OCI-M1 (cell line): Measurements from ENCODE around the gene CASZ1.

Experiments
- DNase-seq: peaks from one replicate; lab custom pipeline; 2025; lab: John Stamatoyannopoulos, UW

The CASZ1 gene

DNA sequence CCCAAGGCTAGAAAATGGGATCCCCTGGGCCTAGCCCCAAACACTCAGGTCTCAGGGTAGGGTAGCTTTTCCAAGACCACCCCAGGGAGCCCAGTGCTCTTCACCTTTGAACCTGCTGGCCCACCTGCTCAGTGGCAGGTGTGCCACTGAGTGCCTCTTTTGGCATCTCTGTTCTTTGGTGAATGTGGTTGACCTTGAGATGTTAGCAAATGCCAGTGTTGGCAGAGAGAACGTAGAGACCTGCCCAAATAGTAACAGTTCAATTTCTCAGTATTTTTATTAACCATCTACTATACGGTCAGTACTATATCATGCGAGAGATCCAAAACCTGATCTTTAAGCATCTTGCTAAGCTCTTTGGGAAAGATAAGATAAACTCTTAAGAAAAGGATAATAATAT is 193.5 kb downstream of the CASZ1 start:
- no peak for DNase-seq

DNA sequence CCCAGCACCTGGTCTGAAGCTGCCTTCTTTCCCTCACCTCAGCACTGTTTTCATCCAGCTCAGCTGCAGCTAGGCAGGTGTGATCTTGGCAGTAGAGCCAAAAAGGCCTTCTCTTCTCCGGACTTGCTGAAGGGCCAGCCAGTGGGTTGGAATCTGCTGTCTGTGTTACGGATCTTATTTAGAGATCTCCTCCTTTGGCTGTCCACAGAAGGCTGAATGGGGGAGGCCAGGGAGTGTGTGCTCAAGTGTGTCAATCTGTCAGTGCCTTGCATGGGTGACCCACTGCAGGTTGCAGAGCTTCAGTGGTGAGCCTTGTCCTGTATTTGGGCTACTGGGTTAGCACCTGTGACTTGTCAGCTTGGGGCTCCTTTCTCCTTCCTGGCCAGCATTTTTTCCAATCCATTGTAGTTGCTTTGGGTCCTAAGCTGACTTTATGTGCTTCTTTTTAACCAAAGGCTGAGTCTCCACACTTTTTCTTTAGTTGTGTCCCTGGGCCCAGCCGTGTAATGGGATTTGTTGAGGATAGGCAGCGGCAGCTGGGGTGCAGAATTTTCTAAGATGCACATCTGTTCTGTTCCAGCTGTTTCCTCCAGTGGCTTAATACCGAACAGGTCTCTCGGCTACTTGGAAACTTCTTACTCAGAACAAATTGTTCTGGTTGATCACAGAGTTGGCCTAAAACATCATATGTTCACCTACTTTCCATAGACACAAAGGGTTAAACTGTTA is 194.9 kb downstream of the CASZ1 start:
- DNase-seq = no peak

DNA sequence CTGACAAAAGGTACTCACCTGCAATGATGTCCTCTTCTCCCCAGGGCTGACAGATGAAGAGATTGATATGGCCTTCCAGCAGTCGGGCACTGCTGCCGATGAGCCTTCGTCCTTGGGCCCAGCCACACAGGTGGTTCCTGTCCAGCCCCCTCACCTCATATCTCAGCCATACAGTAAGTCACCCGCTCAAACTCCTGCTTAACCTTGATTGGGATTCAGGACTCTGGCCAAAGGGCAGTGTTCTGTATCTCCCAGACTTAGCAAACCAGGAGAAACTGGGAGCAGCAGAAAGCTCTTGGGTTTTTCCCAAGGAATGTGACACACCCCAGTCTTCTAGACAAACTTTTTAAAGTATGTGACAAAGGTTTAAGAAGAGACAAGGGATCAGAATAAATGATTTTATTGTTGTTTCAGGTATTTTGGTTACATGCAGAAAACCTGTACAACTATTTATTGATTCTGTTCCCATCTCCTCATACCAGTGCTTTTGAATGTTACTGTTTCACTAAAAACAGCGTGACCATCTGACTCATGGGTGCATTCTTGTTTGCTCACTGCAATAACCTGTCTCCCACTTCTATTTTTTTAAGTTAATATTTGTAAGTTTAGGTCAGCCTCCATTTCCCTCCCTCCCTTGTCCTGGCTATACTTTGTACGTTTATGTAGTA is 197.1 kb downstream of the CASZ1 start:
- DNase-seq = no peak

DNA sequence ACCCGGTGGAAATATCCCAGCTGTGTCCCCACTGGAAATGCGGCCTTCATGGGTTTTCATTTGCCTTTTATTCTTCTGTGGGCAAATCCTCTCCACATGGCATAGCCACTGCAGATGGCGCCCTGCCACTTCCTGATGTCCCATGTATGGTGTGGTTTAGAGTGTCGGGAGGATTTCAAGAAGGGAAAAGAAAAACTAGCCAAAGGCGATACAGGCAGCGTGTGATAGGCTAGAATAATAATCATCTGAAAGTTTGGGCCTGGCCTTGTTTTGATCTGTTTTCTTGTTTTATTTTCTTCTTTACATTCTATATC is 198.1 kb downstream of the CASZ1 start:
- DNase-seq = no peak

DNA sequence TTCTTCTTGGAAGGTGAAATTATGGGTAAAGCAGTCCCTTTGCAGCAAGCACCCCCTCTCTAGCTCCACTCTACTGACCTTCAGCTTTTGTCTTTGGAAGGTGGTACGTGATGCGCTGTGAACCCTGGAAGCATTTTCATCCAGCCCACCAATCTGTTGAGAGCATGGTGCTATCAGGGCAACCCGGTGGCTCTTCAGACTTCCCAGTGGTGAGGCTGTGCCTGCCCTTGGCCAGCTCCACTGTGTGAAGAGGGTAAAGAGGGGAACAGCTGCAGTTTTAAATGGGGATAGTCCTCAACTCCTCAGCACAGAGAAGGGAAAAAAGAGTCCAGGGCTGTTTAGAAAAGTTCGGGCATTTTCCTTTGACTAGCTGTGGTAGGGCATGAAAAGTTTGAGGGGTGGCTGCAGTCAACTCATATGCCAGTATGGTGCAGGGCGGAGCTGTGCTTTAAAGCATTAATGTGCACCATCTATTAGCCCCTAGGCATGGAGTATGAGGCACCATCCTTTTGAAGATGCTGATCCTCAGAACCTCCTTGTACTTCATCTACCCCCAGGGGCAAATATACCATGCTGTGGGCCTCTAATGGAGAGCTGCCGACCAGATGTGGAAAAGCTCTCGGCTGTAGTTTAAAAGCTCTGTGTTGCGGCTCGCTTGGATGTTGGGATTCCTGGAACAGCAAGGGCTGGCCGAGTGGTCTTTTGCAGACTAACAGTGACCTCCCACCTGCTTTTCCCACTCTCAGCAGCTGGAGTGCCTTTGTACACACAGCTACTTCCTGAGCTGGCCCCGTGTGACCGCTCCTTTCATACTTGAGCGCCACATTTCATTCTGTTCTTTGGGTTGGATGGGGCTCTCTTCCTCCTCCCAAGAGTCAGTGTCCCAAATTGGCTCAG is 198.7 kb downstream of the CASZ1 start:
- DNase-seq = no peak

DNA sequence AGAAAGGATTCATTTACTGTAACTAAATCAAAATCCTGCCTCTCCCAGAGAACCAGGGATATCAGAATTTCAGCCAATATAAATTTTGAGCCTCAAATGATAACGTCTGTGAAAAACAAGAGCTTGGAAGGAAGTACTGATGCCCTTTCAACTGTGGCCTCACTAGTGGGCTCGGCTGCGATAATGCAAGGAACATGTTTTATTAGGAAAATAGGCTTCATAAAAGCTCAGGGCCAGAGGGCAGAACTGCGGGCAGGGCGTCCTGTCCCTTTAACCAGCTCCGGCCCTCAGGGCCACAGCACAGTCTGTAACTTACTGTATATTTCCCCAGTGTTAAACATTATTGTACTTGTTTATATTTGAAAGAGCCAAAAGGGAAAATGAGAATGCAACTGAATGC is 199.7 kb downstream of the CASZ1 start:
- DNase-seq = no peak

DNA sequence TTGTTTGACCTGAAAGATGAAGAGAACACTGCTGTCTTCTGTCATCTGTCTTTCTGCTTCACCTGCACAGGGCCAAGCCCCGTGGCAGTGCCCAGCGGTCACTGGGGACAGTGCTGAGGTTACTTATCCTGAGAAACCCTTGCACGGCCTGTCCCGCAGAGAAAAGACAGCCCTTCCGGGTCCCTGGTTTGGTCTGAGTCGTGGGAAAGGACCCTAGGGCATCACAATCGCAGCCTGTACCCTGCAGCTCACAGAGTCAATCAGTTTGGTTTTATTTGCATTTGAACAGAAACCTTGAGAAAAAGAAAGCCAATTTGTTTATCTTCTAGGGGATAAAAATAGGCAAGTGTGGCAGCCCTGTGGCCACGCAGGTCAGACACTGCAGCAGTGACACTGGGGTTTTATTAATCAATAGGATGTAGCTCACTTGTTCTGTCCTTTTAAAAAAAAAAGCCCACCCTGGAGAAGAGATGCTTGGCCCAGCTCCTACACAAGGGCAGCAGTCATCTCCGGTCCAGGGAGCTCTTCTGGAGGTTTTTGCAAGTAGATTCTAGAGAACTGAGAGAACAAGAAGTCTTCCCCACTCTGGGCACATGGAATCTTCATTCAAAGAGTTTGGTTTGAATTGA is 201.7 kb downstream of the CASZ1 start:
- DNase-seq = no peak

DNA sequence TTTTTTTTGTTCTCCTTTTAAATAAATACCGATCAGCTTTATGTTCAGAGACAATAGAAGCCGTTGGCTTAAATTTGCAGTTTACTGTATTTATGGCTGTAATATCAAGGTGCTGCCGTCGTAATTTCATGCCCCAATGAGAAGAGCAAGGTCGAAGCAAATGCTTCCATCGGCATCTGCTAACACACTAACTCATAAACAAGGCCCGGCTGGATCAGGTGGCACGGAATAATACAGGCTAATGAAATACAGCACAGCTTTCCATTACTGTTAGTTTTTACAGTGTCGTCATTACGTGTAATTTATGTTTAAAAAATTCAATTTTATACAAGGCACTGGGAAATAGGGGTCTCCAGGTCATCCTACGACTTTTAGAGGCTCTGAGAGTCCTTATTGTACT is 202.7 kb downstream of the CASZ1 start:
- DNase-seq = no peak

DNA sequence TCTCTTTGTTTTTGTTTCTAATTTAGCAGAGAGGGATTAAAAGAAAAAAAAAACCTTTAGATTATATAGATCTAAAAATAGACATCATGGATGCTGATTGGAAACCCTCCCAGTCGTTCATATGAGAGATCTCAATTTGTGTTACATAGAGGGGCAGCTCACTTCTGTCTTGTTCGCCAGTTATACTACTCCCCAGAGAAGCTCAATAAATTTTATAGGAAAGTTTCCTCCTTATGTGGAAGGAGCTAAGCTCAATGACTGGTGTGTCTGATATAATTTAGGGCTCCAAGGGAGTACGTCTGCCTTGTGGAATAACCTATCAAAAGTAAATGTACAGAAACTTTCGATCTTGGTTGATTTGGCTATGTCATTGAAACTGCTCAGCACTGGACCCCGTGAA is 204.1 kb downstream of the CASZ1 start:
- no peak for DNase-seq

DNA sequence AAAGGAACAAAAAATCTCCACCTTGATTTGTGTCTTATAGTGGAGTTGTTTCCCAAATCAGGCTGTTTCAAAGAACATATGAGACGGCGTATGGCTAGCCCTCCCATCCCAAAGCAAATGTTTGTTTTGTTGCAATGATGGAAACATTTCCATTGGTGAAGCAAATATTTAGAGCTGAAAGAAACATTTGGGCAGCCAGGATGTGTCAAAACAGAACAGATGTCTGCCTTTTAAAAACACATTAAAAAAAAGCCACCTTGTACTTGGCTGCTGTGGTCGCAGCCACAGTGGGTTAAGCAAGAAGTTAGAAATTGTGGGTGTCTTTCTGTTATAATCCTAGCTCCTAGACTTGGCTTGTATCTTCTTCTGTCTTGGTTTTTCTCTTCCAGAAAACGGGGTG is 205.4 kb downstream of the CASZ1 start:
- DNase-seq = no peak

DNA sequence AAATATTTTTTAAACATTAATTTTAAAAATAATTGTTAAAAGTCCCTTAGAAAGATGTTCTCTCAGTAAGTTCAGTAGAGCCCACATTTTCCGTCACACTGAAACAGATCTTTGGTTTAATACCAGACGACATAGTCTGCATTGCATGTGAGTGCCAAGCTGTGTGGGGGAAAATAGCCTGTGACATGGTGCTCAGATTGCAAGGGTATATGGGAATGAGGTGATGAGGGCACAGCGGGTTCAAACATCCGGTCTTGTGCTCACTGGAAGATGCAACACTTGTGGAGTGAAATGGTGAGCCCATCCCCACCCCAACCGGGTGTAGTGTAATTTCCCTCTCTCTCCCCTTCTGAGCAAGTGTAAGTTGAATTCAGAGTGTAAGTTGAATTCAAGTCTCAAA is 207.4 kb downstream of the CASZ1 start:
- DNase-seq = no peak

DNA sequence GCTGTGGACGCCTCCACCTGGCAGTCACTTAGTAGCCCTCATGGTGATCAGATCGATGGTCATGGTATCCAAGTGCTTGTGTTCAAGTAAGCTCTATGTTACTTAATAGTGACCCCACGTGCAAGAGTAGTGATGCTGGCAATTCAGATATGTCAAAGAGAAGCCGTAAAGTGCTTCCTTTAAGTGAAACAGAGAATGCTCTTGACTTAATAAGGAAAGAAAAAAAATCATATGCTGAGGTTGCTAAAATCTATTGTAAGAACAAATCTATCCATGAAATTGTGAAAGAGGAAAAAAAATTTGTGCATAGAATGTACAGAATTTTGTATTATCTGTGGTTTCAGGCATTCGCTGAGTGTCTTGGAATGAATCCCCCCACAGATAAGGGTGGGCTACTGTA is 207.8 kb downstream of the CASZ1 start:
- DNase-seq = no peak
